ENCODE data around the gene EIF5A2.
A peak's percentile ranks its signal among the peaks of the same experiment; 100 is the strongest.

The EIF5A2 gene

DNA sequence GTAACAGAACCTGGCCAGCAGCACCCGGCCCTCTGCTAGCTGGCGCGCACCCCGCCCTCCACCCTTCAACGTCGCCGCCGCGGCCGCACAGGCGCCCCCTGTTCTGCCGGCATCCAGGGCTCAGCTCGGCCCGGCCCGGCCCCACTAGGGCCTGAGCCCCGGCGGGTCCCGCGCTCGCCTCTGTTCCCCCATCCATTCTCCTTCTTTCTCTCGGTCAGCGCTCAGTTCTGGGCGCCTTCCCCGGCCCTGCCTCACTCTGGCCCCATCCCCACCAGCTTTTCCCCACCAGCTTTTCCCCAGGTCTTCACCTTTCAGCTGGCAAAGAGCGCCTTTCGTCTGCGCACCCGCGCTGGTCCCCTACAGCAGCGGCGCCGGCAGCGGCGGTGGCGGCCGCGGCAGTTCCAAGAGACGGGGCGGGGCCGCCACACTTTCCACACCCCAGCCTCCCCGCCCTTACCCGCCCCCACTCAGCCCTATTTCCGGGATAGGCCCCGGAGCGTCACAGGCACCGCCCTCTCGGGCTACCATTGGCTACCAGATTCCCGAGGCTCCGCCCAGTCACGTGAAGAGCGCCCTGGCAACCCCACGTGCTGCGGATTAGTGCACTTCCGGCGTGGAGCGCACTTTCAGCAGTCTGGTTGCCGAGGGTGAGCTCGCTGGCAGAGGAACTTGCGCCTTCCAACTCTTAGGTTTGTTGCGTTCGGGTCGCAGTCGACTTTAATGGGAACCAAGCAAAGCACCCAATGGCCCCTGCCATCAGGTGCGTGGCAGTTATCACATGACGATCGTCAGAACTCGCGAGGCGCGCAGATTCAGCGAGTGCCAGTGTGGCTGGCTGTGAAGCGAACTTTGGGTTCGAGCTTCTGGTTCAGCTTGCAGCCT lies at the start of gene EIF5A2:
Gene EIF5A2 (minus strand): TSS at position 403 of the 882 bp plus-strand sequence. CDS start 831 bp downstream, outside the sequence.
- TF ChIP-seq CTCF (IDR thresholded peaks at IDR 0.05; ENCODE audit: borderline replicate concordance, insufficient read depth, low read depth, low read length) = no peak
- peak within 1 kb of the TSS; percentile 65 for H3K4me3 ChIP-seq (ENCODE audit: low read depth, low read length)

DNA sequence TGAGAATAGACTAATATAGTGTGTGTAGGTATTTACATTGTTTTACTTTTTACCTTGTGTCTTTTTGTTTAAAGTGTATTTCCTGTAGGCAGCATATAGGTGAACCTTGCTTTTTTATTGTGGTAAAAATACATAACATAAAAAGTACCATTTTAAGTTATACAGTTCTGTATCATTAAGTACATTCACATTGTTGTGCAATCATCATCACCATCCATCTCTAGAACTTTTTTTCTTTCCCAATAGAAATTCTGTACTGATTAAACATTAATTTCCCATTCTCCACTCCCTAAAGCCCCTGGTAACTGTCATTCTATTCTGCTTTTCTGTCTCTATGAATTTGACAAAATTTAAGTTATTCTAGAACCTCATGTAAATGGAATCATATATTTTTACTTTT lies 48.2 kb upstream of the EIF5A2 start:
- no peak for TF ChIP-seq CTCF (IDR thresholded peaks at IDR 0.05; ENCODE audit: borderline replicate concordance, insufficient read depth, low read depth, low read length)
- no peak overlapping the region for H3K4me3 ChIP-seq (ENCODE audit: low read depth, low read length)

DNA sequence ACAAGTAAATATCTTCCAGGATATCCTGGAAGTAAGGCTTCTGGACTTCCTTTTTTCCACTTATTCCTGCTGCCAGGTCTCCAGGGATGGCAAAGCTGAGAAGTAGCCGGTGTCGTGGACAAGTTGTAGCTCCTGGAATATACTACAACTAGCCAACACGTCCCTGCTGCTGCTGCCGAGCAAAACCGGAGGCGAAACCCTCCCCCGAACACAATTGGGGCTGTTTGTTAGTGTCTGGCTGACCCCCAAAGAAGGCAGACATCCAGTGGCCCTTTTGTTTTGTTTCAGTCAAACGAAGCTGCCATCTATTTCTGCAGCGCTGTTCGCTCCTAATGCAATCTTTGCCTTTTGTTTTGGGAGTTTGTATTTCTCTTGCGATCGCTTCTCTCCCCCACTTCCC lies 45.3 kb upstream of the EIF5A2 start:
- no peak for TF ChIP-seq CTCF (IDR thresholded peaks at IDR 0.05; ENCODE audit: borderline replicate concordance, insufficient read depth, low read depth, low read length)
- no peak overlapping the region for H3K4me3 ChIP-seq (ENCODE audit: low read depth, low read length)

DNA sequence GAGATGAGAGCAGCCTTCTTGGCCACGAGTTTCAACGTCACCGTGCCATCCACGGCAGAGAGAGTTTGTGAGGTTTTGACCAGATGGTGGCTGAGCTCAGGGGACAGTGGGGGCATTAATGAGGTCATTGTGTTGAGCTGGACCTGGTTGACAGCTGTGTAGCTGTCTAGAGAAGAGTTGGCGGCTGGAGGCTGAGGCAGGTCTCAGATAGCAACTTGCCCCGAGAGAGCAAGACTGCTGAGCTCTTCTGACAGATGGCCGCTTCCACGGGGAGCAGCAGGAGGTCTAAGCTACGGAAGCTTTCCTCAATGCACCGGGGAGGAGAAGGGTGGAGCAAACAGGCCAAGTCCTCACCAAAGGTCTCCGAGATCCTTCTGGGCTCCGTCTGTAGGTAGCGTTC lies 44.8 kb upstream of the EIF5A2 start:
- no peak for TF ChIP-seq CTCF (IDR thresholded peaks at IDR 0.05; ENCODE audit: borderline replicate concordance, insufficient read depth, low read depth, low read length)
- H3K4me3 ChIP-seq (ENCODE audit: low read depth, low read length) = no peak overlapping the region

DNA sequence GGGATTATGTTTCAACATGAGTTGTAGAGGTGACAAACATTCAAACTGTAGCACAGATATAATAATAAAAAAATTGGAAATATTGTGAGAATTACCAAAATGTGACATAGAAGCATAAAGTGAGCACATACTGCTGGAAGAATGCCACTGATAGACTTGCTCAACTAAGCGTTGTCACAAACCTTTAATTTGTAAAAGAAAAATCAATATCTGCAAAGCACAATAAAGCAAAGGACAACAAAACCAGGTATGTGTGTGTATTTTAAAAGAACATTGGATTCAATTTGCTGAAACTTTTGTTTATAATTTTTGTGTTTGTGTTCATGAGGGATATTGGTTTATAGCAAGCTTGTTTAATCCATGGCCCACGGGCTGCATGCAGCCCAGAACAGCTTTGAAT lies 40.8 kb upstream of the EIF5A2 start:
- no peak for TF ChIP-seq CTCF (IDR thresholded peaks at IDR 0.05; ENCODE audit: borderline replicate concordance, insufficient read depth, low read depth, low read length)
- no peak overlapping the region for H3K4me3 ChIP-seq (ENCODE audit: low read depth, low read length)

DNA sequence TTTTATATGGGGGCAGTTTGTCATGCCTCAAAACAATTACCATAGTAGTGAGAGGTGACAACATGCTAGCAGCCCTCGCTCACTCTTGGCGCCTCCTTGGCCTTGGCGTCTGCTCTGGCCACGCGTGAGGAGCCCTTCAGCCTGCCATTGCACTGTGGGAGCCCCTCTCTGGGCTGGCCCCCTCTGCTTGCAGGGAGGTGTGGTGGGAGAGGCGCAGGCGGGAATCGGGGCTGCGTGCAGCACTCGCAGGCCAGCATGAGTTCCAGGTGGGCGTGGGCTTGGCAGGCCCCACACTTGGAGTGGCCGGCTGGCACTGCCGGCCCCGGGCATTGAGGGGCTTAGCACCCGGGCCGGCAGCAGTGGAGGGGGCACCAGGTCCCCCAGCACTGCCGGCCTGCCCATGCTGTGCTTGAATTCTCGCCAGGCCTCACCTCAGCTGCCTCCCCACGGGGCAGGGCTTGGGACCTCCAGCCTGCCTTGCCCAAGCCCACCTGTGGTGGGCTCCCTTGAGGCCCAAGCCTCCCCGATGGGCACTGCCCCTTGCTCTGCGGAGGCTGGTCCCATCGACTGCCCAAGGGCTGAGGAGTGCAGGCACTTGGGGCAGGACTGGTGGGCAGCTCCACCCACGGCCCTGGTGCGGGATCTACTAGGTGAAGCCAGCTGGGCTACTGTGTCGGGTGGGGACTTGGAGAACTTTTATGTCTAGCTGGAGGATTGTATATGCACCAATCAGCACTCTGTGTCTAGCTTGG lies 38.8 kb upstream of the EIF5A2 start:
- TF ChIP-seq CTCF (IDR thresholded peaks at IDR 0.05; ENCODE audit: borderline replicate concordance, insufficient read depth, low read depth, low read length) = no peak
- no peak overlapping the region for H3K4me3 ChIP-seq (ENCODE audit: low read depth, low read length)
